Umbilical cord (tissue), 2 donors: Measurements from ENCODE around the gene L3MBTL3. TPM values are rescaled to one million over a fixed set of nuclear protein-coding genes. Genes with fewer than 3 reads are reported as not detected.

ENCODE experiments used
- DNase-seq: peaks from one replicate; pipeline ENCODE4 v3.0.0-alpha.2; 2015; ENCODE audit warnings: low spot score
- total RNA-seq: library from RNA; depleted of rRNA; stranded (reverse); fragments of >200 nt; gene quantifications from one replicate; pipeline ENCODE4 v1.2.3, GENCODE V29; 2014; ENCODE audit warnings: low replicate concordance; ENCODE audit not compliant: insufficient read depth

The L3MBTL3 gene
- total RNA-seq, 1 donor from 2014 or later, result 12.0 TPM

DNA sequence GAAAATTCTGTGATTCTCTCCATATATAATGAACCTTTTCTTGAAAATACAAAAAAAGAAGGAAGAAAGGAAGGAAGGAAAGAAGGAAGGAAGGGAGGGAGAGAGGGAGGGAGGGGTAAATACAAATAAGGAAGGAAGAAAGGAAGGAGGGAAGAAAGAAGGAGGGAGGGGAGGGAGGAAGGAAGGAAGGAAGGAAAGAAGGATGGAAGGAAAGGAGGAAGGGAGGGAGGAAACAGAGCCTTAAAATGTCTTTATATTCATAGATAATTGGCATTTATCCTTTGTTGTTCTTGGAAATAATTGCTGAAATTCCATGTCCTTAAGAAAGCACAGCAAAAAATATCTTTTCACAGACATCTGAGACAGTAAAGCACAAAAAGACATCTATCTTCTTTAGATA lies 164.1 kb downstream of the L3MBTL3 start:
- DNase-seq, result no peak

DNA sequence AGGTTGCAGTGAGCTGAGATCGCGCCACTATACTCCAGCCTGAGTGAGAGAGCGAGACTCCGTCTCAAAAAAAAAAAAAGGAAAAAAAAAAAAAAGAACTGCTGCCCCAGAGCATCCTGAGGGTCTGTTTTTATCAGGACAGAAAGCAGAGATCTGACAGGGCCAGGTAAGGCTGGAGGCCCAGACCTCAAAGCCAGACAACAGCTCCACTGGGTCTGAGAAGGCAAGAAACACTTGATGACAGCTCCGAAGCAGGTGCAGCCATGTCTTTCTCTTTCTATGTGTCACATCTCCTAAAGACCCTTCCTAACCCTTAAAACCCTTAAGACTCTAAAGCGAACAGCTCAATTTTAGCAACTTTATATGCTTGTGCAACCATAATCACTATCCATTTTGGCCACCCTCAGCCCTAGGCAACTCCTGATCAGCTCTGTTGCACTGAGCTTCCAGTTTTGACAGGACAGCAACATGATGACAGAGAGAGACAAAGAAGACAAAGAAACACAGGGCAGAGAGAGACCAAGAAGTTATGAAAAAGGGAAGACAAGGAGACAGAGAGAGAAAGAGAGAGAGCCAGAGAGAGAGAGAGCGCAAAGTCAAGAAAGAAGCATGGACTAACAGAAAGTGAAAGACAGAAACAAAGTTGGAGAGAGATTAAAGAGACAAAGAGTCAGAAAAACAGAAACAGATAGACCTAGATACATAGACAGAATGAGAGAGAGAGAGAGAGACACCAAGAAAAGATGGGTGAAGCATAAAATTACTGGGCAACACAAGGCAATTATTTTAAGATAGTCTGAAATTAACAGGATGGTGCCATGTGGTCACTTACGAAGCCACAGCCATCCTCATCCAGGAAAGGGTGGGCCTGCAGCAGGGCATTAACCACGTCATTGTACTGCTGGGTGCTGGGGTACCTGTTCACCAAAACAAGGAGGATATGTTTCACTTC lies 165.2 kb downstream of the L3MBTL3 start:
- DNase-seq, result no peak

DNA sequence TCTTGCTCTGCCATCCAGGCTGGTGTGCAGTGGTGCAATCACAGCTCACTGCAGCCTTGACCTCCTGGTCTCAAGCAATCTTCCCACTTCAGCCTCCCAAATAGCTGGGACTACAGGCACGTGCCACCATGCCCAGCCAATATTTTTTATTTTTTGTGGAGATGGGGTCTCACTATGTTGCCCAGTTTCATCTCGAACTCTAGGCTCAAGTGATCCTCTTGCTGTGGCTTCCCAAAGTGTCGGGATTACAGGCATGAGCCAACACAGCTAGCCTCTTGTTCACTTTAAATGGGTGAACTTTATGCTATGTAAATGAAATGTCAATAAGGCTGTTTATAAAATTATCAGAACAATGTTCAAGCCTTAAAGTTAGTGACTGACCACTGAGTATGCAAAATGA lies 167.3 kb downstream of the L3MBTL3 start:
- DNase-seq, result no peak

DNA sequence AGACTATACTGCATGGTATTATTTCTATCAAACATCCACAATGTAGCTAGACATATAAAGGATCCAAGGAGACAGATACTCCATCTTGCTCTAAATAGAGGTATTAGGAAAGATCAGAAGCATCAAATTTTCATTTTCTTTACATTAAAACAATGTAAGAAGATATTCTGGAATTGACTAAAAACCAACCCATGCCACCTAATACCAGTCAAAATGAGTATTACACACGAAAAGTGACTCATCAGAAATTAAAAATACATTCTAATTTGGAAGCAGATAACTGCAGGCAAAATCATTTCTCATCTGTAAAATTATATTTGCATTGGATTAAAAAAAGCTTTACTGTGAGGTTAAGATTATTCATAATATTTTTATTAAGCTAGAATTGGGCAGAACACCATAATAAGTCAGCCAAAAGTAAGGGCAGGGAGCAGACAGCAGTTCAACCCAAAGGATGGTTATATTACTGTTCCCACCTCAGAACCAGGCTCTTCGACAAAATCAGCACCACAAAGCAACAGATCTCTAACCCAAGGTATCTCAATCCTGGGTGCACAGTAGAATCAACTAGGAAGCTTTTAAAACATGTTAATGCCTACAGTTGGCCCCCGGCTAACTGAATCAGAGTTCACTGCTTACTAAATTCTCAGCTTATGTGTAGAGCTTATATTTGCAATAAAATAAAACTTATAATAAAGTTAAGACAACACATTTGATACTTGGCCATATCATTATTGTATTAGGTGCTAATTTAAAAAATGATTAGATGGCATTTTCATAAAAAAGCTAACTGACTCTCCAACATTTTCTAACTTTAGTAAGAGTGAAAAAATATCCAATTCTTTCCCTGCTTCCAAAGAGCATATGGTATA lies 169.2 kb downstream of the L3MBTL3 start:
- no peak for DNase-seq

DNA sequence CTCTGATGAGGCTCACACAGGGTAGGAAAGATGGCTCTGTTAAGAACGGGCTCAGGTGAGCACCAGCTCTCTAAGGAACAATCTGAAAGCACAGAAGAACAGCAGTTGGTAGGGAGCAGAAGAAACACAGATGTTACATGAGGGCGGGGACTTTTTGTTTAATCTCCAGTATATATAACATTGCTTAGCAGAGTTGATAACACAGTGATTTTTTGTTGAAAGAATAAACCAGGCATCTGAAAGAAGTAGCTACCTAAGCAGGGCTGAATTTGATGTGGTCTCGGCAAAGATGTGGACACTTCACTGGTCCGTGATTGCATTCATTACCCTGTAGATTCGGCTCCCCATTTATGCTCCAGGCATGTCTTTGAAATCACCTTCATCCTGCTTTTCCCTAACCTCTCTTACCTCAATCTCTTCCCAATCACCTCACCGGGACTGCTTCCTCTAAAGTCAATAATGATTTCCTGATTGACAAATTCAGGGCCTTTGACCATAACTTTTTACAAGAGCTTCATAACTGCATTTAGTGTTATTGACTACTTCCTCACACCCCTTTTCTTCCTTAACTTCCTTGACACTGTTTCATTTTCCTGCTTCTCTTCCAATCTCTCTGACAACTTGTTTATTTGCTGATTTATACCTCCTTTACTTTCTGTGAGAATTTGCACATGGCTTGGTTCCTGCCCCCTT lies 170.0 kb downstream of the L3MBTL3 start:
- no peak for DNase-seq

DNA sequence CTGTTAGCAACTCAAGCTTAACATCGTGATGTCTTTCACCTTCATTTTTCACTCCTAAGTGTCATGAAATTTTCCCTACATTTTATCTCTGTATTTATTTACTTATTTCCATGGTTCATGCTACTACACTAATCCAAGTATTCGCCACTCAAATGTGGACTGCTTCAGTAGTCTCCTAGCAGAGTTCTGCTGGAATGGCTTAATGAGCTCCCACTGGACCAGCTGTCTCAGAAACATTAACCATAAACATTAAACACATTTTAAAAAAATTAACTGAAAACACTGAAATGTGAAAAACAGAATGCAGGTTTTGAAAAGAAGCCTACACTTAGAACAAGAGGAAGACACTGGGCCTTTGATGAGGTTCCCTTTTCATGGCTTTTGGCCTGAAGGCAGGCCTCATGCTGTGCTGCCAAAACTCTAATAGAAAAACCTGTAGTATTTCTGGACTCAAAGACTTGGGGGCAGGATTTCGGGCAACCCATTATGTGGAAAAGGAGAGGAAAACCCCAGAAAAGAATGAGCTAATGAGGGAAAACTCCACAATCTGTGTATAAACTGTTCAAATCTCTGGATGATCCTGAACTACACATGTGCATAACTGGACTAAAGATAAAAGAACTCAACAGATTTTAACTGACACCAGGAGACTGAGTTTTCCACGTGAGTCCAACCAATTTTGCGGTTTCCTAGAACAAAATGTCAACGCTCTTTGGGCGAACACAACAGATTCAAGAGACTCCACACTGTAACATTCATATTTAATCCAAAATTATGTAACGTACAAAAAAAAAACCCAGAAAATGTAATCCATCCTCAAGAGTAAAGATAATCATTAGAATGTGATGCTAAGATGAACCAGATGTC lies 171.4 kb downstream of the L3MBTL3 start:
- DNase-seq, result no peak

Other genes with a start within 250 kb of the L3MBTL3 start
- gene TMEM244, start 157.3 kb upstream of the L3MBTL3 start, total RNA-seq, result not detected
- gene SAMD3, start 204.4 kb downstream of the L3MBTL3 start, total RNA-seq, result 9.1 TPM